Testis (tissue), 3 donors: ENCODE results near the gene DNAJC5. TPM values are rescaled to one million over a fixed set of nuclear protein-coding genes. Genes with fewer than 3 reads are reported as not detected.

Experiments
- DNase-seq: peaks from one replicate; pipeline ENCODE4 v3.0.0-alpha.2; 2019
- H3K27ac ChIP-seq, 2 donors: fragments of 200-600 bp; sonication (generic); one replicate each; pipeline ENCODE4 v1.5.1; 2019
- H3K27me3 ChIP-seq: fragments of 200-600 bp; sonication (generic); one replicate; pipeline ENCODE4 v1.5.1; 2019
- H3K36me3 ChIP-seq: fragments of 200-600 bp; sonication (generic); one replicate; pipeline ENCODE4 v1.5.1; 2017; ENCODE audit warnings: low read depth; ENCODE audit errors: missing control alignments
- H3K4me1 ChIP-seq: fragments of 200-600 bp; sonication (generic); one replicate; pipeline ENCODE4 v1.5.1; 2019
- H3K4me3 ChIP-seq, 2 donors: fragments of 200-600 bp; sonication (generic); one replicate each; pipeline ENCODE4 v1.5.1; 2017 to 2019
- H3K9me3 ChIP-seq: fragments of 200-600 bp; sonication (generic); one replicate; pipeline ENCODE4 v1.5.1; 2017
- POLR2A ChIP-seq: fragments of 450-650 bp; IDR thresholded peaks from one replicate; pipeline ENCODE4 v1.6.1; 2017; ENCODE audit warnings: antibody characterized with exemption, mild to moderate bottlenecking, moderate library complexity
- WGBS, 2 donors: methylation state at CpG; one replicate each; pipeline ENCODE4 v1.1.5; 2018; 5-methylcytosine and 5-hydroxymethylcytosine counted together
- intact Hi-C: fragments of 100-400 bp; cut with DNase I; formaldehyde crosslinking; loops from one replicate; pipeline ENCODE4 v1.15.1; 2023; ENCODE audit warnings: low total_unique reads
- polyA plus RNA-seq: library from polyadenylated mRNA; stranded (reverse); fragments of 350-450 nt; fragmentation: Illumina TruSeq; extraction: RNeasy Lipid Tissue Mini Kit (QIAGEN cat#74804); gene quantifications from one replicate; pipeline ENCODE4 v1.2.3, GENCODE V29; 2014; ENCODE audit warnings: low read depth, low replicate concordance; ENCODE audit not compliant: insufficient read depth
- total RNA-seq, 2 donors: library from RNA; depleted of rRNA; stranded (reverse); fragments of >200 nt; gene quantifications; one replicate each; pipeline ENCODE4 v1.2.3, GENCODE V29; 2016
- TF ChIP-seq, protein P1 (sequence below), 3 experiments: fragments of 450-650 bp in 2 of 3; fragments of 200-600 bp in 1 of 3; sonication (generic) in 1 of 3; IDR thresholded peaks; one replicate each; pipeline ENCODE4 v1.5.1; 2016 to 2019; ENCODE audit warnings: antibody characterized with exemption in 3 of 3, mild to moderate bottlenecking in 2 of 3, moderate library complexity in 1 of 3

The DNAJC5 gene
- total and polyA plus RNA-seq, 3 donors from 2014 or later = 35.6 to 64.8 (median 58.2) TPM

DNA sequence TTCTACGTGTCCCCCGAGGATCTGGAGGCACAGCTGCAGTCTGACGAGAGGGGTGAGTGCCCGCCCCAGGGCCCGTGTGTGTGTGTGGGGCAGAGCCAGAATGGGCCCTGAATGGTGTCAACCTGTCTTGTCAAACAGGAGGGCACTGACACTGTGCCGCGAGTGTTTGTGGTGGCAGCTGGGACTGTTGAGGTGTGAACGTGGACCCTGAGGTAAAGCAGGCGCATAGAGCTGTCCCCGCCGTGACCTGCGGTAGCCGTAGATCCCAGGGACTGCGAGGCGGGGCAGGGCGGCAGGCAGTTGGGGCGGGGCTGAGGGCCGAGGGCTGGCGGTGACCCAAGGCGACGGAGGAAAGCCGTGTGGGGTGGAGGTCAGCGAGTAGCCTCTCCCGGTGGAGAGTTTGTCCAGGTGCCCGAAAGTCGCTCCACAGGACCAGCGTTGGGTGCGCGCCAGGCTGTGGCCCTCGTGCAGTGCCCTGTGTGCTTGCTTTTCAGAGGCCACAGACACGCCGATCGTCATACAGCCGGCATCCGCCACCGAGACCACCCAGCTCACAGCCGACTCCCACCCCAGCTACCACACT is 36.1 kb downstream of the DNAJC5 start:
- no peaks in the 10 kb centered on the region for H3K27me3 ChIP-seq
- intact Hi-C loops = no loop called here
- DNase-seq = no peak
- TF ChIP-seq, protein P1, sequence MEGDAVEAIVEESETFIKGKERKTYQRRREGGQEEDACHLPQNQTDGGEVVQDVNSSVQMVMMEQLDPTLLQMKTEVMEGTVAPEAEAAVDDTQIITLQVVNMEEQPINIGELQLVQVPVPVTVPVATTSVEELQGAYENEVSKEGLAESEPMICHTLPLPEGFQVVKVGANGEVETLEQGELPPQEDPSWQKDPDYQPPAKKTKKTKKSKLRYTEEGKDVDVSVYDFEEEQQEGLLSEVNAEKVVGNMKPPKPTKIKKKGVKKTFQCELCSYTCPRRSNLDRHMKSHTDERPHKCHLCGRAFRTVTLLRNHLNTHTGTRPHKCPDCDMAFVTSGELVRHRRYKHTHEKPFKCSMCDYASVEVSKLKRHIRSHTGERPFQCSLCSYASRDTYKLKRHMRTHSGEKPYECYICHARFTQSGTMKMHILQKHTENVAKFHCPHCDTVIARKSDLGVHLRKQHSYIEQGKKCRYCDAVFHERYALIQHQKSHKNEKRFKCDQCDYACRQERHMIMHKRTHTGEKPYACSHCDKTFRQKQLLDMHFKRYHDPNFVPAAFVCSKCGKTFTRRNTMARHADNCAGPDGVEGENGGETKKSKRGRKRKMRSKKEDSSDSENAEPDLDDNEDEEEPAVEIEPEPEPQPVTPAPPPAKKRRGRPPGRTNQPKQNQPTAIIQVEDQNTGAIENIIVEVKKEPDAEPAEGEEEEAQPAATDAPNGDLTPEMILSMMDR (IDR thresholded peaks at IDR 0.05) = no peak
- no peak for TF ChIP-seq POLR2A
- H3K36me3 ChIP-seq = no peaks in the 10 kb centered on the region
- no peak overlapping the region for H3K4me3 ChIP-seq
- H3K4me1 ChIP-seq = peaks cover 11% of the 10 kb centered on the region
- 91 to 92% methylated on average over 32 to 37 of the region's 37 CpGs for WGBS, 2 donors
- no peak overlapping the region for H3K27ac ChIP-seq
- no peaks in the 10 kb centered on the region for H3K9me3 ChIP-seq

DNA sequence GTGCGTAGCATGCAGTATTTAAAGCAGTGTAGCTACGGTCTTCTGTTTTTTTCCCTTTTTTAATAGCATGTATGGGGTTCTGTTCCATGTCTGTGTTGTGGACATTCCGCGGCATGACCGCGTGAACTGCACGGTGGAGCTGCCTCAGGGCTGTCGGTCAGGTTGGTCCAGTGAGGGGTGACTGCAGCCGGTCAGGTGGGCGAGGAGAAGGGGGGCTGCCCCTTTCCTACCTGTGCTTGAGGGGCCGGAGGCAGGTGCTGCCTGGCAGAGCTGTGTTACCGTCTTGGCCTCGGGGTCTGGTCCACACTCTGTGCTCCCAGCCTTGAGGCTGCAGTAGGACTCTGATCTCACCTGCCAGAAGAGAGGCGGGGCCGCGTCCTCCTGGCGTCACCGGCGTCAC is 36.8 kb downstream of the DNAJC5 start:
- 94 to 96% methylated on average over 18 to 19 of the region's 19 CpGs for WGBS, 2 donors
- TF ChIP-seq, protein P1 (IDR thresholded peaks at IDR 0.05) = no peak
- TF ChIP-seq POLR2A = no peak
- Histone ChIP-seq H3K27me3 (no peaks in the 10 kb centered on the region), H3K4me3 (no peak overlapping the region), H3K9me3 (no peaks in the 10 kb centered on the region), H3K36me3 (no peaks in the 10 kb centered on the region), H3K4me1 (peaks cover 7% of the 10 kb centered on the region), H3K27ac (no peak overlapping the region)
- DNase-seq = no peak
- intact Hi-C loops = no loop called here

DNA sequence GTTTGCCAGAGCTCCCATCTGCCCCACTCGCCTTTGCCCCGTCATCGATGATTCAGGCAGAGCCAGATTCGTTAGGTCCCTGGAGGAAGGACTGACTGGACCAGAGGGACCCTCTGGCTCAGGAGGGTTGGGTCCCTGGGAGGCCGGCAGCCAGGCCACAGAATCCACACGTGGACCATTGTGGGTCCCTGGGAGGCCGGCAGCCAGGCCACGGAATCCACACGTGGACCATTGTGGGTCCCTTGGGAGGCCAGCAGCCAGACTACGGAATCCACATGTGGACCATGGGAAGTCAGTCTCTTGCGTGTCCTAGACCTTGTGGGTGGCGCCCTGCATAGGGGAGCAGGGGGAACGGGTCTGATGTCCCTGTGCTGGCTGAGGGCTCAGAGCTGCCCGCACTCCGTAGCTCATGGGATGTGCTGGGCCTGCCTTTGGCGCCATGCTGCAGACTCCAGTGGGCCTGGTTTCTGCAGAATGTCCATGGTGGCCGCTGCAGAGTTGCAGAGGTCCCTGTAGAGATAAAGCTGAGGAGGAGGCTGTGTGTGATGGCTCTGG is 37.8 kb downstream of the DNAJC5 start:
- Histone ChIP-seq H3K4me3 (no peak overlapping the region), H3K9me3 (no peaks in the 10 kb centered on the region), H3K36me3 (no peaks in the 10 kb centered on the region), H3K4me1 (no peaks in the 10 kb centered on the region), H3K27ac (no peak overlapping the region), H3K27me3 (no peaks in the 10 kb centered on the region)
- no peak for DNase-seq
- WGBS, 2 donors = 91 to 93% methylated on average over 12 to 17 of the region's 17 CpGs
- intact Hi-C loops = no loop called here
- TF ChIP-seq POLR2A = no peak
- TF ChIP-seq, protein P1 (IDR thresholded peaks at IDR 0.05) = no peak

DNA sequence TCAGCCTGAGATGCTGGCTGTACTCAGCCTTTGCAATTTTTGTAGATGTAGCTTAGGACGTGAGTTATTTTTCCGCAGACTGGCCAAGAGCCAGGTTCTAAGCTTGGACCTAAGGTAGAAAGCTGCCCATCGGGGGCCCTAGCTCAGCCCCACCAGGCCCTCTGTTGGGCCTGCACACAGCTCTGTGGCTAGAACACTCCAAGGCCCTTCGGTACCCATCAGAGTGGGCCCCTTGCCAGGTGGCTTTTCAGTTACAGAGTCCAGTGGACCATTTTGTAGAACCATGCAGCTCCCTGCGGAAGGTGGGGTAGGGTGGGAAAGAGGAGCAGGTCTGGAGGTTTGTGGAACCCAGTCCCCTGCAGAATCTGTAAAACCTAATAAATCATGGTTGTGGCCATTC is 38.7 kb downstream of the DNAJC5 start:
- H3K27me3 ChIP-seq = no peaks in the 10 kb centered on the region
- H3K27ac ChIP-seq = no peak overlapping the region
- TF ChIP-seq, protein P1 (IDR thresholded peaks at IDR 0.05) = no peak
- no peaks in the 10 kb centered on the region for H3K9me3 ChIP-seq
- no peak for DNase-seq
- 77 to 80% methylated on average over 5 of the region's 5 CpGs for WGBS, 2 donors
- H3K36me3 ChIP-seq = no peaks in the 10 kb centered on the region
- no peak overlapping the region for H3K4me3 ChIP-seq
- no peaks in the 10 kb centered on the region for H3K4me1 ChIP-seq
- intact Hi-C loops = no loop called here
